GM19239 (cell line): Measurements from ENCODE around the gene GPR62.

ENCODE experiments used
- DNase-seq: peaks from one replicate; pipeline ENCODE4 v3.0.0; 2011; ENCODE audit warnings: low spot score; ENCODE audit not compliant: insufficient read length
- FAIRE-seq: peaks from 2 replicates; lab custom pipeline; 2011; peaks lifted over from hg19 to GRCh38; lab: Jason Lieb, UNC

GPR62 gene

DNA sequence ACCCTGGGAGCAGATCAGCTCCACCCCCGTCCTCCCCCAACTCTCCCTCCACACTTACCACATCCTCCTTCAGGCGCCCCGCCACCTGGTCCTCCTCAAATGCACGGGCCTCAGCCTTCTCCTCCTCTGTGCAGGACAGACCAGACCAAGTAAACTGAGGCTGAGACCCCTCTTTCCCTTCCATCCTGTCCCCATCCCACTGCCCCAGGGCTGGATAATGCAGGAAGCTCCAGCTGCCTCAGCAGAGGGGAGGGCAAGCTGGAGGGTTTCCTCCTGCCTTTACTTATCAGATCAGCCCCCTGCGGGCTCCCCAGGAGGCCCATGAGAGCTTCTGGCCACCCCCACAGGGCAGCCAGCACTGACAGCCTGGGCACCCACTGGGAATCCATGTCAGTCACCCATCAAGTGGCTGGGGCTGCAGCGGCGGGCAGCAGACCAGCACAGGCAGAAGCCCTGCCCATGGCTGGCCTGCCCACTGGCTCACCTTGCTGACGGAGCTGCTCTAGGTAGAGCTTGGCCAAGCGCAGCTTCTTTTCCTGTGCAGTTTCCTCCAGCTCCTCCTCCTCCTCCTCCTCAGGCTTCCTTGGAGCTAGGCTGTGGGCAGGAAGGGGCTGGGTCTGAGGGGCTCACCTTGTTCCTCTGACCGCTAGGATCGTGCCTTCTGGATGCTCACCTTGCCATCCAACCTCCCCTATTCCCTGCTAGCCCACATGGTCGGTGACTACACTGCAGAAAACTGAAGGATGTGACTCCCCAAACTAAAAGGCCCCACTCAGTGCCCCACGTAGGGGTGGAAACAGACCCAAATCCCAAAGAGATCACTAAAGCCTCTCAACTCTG is 17.4 kb upstream of the GPR62 start:
- FAIRE-seq = no peak

DNA sequence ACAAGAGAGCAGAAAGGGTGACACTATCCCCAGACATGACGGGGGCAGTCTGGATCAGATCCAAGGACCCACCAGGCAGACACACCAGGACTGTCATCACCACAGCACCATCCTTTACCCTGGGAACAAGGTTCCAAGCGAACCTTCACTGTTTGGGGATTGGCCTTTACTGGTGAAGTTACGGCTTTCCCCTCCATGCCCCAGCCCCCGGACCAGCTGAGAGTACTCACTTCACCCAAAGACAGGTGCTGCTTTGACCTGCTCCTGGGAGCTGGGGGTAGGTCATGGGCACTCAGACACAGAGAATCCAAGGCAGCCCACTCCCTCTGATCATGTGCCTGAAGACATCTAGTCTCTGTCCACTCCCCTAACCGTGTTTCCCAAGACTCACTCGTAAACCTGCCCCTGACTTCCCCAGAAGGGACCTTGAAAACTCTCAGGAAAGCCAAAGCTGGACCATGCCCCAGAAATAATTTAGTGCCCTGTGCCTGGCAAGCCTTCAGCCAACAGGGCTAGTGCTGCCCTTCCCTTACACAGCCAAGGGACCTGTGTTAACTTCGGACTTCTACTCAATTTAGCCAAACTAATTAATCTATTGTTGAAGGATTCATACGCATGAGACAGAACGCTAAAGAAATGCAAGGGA is 16.3 kb upstream of the GPR62 start:
- DNase-seq (no peak), FAIRE-seq (no peak)

More for the DNA sequence above, 17.4 kb upstream of the GPR62 start:
- DNase-seq = no peak

DNA sequence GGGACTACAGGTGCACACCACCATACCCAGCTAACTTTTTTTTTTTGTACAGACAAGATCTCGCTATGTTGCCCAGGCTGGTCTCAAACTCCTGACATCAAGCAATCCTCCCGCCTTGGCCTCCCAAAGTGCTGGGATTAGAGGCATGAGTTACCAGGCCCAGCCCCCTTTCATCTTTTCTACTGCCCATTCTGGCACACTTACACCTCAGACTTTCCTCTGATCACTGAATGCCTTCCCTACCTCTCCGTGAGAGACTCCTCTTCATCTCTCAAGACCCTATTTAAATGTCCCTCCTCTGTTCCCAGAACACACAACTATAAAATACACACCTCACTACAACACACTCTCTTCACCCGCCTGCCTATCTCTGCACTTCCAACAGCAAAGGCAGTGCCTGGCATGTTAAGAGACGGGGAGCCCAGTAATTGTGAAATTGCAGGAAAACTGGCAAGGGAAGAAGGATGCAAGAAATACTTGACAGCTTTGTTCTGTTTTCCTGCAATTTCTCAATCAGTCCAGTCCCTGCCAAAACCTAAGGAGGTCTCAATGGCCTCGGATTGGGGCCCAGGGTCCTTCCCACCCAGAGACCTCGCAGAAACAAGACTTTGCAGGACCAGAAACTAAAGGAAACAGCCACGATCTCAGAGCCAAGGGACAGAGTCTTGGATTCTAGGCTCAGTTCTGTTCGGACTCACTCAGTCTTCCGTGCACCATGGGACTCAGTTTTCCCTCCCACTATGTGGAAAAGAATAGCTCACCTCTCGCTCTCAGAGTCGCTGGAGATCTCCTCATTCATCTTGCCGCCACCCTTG is 14.3 kb upstream of the GPR62 start:
- FAIRE-seq = peak; percentile 31
- no peak for DNase-seq

DNA sequence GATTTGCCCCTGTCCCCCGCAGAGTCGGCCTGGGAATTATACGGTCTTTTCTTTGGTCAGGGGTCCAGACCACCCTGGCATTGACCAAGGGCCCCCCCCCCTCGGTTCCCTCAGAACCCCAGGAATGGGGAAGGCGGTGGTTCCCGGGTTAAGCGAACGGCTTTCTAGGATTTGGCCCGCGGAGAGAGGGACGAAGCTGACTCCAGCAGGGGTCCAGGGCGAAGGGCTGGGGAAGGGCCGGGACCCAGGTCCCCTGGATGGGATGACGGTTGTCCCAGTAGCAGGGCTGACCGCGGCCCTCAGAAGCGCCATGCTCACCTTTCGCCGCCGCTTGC is 13.8 kb upstream of the GPR62 start:
- DNase-seq = no peak
- FAIRE-seq = no peak

DNA sequence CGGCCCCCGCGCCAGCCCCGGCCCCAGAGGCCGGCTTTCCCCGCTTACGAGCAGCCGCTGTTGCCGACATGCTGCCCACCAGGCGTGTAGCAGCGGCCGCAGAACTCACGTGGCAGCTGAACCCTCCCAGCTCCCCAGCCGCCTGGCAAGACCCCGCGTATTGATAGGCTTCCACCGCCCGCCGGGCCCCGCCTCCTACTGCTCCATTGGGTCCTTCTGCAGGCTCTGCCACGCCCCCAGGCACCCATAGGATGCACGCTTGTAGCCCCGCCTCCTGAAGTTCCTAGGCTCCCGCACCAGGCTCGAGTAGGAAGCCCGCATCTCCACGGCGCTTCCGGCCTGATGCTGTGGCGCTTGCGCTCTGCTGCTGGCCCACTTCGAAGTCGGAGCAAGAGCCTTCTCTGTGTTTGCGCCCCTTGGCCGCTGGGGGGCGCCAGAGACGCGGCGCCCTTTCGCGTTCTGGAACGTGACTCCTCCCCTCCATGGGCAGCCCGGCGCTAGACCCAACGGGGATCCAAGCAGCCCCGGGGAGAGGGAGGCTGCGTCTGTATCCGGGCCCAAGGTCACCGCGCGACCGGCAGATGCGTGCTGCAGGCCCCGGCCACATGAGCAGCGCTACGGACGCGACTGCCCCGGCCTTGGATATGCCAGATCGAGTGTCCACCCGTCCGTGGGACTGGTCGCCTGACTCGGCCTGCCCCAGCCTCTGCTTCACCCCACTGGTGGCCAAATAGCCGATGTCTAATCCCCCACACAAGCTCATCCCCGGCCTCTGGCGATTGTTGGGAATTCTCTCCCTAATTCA is 13.2 kb upstream of the GPR62 start, which contains the start of the genes PARP3 and RRP9:
PARP3 (plus strand) TSS at position 566 of the 805 bp plus-strand sequence. CDS start 993 bp downstream, outside the sequence.
RRP9 (minus strand) TSS at position 107 of the 805 bp plus-strand sequence; CDS start at position 70, 37 bp downstream.
- DNase-seq (peak; percentile 99), FAIRE-seq (peak; percentile 100)

- FAIRE-seq (peak; percentile 82), DNase-seq (peak; percentile 96)
These were observed 12.4 kb upstream of the GPR62 start for GRCh38 chr3:51942603-51943450.

DNA sequence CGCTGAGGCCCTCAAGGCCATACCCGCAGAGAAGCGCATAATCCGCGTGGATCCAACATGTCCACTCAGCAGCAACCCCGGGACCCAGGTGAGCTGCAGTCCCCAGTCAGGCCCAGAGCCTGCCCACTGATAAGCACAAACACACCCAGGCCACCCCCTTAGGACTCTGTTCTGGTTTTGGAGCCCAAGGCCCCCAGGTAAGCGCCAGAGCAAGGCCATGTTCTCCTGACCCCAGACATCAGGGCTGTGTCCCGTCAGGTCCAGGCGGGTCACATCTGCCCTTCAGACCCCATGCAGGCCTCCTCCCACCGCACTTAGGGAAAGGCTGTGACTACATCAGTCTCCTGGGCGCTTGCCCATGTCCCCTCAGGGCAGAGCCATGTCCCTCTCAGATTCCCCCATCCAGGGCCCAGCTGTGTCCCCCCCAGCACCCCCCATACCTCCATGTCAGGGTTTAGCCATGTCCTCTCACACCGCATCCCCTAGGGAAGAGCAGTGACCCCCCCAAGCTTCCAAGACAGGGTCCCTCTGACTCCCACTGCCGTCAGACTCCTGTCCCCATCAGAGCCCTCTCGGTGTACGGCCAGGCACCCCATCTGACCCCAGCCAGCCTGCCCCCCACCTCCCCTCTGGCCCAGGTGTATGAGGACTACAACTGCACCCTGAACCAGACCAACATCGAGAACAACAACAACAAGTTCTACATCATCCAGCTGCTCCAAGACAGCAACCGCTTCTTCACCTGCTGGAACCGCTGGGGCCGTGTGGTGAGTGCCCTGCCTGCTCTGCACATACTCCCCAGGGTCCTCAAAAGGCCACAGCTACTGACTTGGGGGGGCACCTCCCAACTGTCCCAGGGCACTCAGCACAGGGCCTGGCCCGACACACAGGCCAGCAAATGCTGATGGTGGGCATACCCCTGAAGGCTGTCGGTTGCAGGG is 11.5 kb upstream of the GPR62 start:
- FAIRE-seq (no peak), DNase-seq (no peak)

- DNase-seq = no peak
- no peak for FAIRE-seq
These were observed 10.6 kb upstream of the GPR62 start for GRCh38 chr3:51944451-51945021.

DNA sequence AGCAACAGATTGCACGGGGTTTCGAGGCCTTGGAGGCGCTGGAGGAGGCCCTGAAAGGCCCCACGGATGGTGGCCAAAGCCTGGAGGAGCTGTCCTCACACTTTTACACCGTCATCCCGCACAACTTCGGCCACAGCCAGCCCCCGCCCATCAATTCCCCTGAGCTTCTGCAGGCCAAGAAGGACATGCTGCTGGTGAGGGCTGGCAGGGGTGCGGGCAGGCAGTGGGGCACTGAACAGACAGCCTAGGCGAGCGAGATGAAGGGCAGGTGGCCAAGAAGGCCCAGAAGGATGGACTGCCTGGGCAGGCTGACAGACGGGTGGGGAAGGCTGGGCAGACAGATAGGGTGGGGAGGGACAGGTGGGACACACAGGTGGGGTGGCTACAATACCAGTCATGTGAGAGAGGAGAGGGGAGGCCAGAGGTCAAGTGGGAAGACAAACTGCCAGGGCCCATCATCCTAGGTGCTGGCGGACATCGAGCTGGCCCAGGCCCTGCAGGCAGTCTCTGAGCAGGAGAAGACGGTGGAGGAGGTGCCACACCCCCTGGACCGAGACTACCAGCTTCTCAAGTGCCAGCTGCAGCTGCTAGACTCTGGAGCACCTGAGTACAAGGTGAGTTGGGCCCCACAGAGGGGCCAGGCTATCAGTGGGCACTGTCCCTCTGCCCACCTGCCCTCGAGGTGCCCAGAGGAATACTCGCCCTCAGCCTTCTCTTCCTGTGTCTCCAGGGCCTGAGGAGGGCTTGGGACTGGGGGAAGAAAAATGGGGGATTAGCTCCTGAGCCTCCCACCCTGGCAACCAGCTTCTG is 9.9 kb upstream of the GPR62 start:
- FAIRE-seq = no peak
- DNase-seq = no peak

- no peak for DNase-seq
- no peak for FAIRE-seq
These were observed 9.1 kb upstream of the GPR62 start for GRCh38 chr3:51945926-51946705.

GRCh38 chr3:51946796-51947195 is 8.4 kb upstream of the GPR62 start:
- FAIRE-seq (no peak), DNase-seq (no peak)

DNA sequence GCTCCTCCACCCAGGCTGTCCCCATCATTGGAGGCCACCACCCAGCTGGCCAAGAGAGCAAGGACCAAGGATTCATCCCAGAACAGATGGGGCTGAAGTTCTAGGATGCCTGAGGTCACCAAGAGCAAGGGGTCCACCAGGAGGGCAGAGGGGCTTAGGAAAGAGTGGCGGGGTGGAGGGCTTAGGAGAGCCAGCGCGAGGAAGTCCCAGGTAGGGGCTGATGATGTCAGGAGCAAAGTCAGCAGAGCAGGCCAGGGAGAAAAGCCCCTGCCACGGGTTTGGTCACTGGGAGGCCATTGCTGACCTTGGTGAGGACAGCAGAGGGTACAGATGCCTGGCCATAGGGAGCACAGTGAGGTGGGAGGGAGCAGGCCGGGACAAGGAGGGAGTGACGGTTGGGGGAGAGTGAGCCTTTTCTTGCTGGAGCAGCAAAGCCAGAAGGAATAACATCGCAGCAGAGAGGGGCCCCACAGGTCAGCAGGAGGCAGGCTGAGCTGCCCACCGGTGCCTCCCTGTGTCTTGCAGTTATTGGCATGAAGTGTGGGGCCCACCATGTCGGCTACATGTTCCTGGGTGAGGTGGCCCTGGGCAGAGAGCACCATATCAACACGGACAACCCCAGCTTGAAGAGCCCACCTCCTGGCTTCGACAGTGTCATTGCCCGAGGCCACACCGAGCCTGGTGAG is 7.8 kb upstream of the GPR62 start:
- DNase-seq (no peak), FAIRE-seq (no peak)

- DNase-seq = no peak
- no peak for FAIRE-seq
These were observed 7.1 kb upstream of the GPR62 start for GRCh38 chr3:51948016-51948580.

DNA sequence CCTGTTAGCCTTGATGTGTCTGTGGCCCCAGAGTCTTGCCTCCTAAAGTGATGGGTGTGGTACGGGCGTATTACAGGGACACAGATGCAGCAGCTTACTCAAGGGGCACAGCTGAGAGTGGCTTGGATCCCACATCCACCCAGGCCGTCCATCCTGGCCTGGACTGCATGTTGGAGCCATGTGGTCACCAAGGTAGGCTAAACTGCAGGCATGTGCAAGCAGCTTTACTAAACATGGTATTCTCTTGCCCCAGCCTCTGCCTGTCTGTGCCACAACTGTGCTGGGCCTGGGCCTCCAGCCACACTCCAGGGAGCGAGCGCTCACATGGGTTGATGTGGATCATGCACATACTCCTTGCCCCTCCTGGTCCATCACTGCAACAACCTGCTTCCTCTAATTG is 6.1 kb upstream of the GPR62 start:
- FAIRE-seq (no peak), DNase-seq (no peak)

DNA sequence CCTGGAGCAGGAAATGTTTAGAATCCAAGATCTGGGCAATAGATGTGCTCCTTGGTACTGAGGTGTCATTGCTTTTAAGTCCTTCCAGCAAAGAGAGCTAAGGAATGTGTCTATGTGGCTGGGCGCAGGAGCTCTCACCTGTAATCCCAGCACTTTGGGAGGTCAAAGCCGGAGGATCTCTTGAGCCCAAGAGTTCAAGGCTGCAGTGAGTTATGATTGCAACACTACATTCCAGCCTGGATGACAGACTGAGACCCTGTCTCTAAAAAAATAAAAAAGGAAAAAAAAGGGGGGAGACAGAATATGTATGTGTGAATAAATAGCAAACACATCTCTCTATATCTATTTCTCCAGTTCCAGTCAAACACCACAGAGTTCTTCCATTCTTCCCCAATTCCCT is 4.3 kb upstream of the GPR62 start:
- DNase-seq (no peak), FAIRE-seq (no peak)
